Left renal pelvis (tissue), 4 donors: ENCODE data around the gene DYNC1I1. TPM values are rescaled to one million over a fixed set of nuclear protein-coding genes. Genes with fewer than 3 reads are reported as not detected.
A peak's percentile ranks its signal among the peaks of the same experiment; 100 is the strongest.
"Not testable (repeated sequence)": the region's sequence is repeated elsewhere in the genome, so short reads cannot be mapped to it uniquely, and the experiment has no call there.

Experiments used
- DNase-seq, 4 donors: peaks; one replicate each; pipeline ENCODE4 v3.0.0-alpha.2; 2013; ENCODE audit warnings: low read depth in 4 of 4, low spot score in 3 of 4
- polyA plus RNA-seq, 4 donors: library from polyadenylated mRNA; unstranded; fragments of 120-200 nt; gene quantifications; one replicate each; pipeline ENCODE4 v1.2.1, GENCODE V29; 2013; ENCODE audit not compliant: insufficient read length in 4 of 4

DYNC1I1 gene
- polyA plus RNA-seq, 4 donors: 0.53 to 2.8 (median 0.57) TPM

GRCh38 chr7:95904099-95904498 is 131.7 kb downstream of the DYNC1I1 start:
- DNase-seq: no peak

GRCh38 chr7:95905167-95905566 is 132.8 kb downstream of the DYNC1I1 start:
- no peak for DNase-seq

GRCh38 chr7:95906851-95907250 is 134.5 kb downstream of the DYNC1I1 start:
- no peak for DNase-seq

- no peak for DNase-seq
These were observed 135.0 kb downstream of the DYNC1I1 start for GRCh38 chr7:95907337-95907736.

GRCh38 chr7:95908499-95908898 is 136.1 kb downstream of the DYNC1I1 start:
- no peak for DNase-seq

- no peak for DNase-seq
These were observed 138.0 kb downstream of the DYNC1I1 start for GRCh38 chr7:95910341-95910740.

- no peak for DNase-seq
These were observed 143.4 kb downstream of the DYNC1I1 start for GRCh38 chr7:95915731-95916130.

GRCh38 chr7:95916573-95917297 is 144.4 kb downstream of the DYNC1I1 start:
- peak; percentile 50 to 75 (median 59) for DNase-seq

GRCh38 chr7:95917634-95918033 is 145.3 kb downstream of the DYNC1I1 start:
- no peak for DNase-seq

GRCh38 chr7:95919556-95919955 is 147.2 kb downstream of the DYNC1I1 start:
- DNase-seq: no peak

GRCh38 chr7:95921543-95921942 is 149.2 kb downstream of the DYNC1I1 start:
- no peak for DNase-seq

- no peak for DNase-seq
These were observed 149.8 kb downstream of the DYNC1I1 start for GRCh38 chr7:95922191-95922590.

GRCh38 chr7:95925236-95925635 is 152.9 kb downstream of the DYNC1I1 start:
- no peak for DNase-seq

GRCh38 chr7:95925971-95926370 is 153.6 kb downstream of the DYNC1I1 start:
- no peak for DNase-seq

GRCh38 chr7:95927756-95928155 is 155.4 kb downstream of the DYNC1I1 start:
- no peak for DNase-seq

GRCh38 chr7:95929710-95930280 is 157.4 kb downstream of the DYNC1I1 start:
- DNase-seq: no peak

GRCh38 chr7:95931460-95932232 is 159.3 kb downstream of the DYNC1I1 start:
- DNase-seq: no peak

- DNase-seq: no peak
These were observed 161.3 kb downstream of the DYNC1I1 start for GRCh38 chr7:95933618-95934017.

GRCh38 chr7:95944867-95945266 is 172.5 kb downstream of the DYNC1I1 start:
- DNase-seq: not testable (repeated sequence)

- DNase-seq: no peak
These were observed 178.3 kb downstream of the DYNC1I1 start for GRCh38 chr7:95950698-95951097.

GRCh38 chr7:95951531-95951930 is 179.2 kb downstream of the DYNC1I1 start:
- DNase-seq: no peak
